Stimulated activated memory B cell treated with anti-CD40 and anti-IgM and Interleukin-4, amounts not matched to agents 10 μg/mL and 1 μg/mL and 100 μg/mL, for 72 hours (primary cell): ENCODE results near the gene NAALADL2.

Experiments
- ATAC-seq: fragments of 150-1000 bp; cut with Tn5 transposase; 2 replicates; pipeline ENCODE4 v1.10.0; 2021
- H3K27ac Mint-ChIP-seq: one replicate; pipeline ENCODE4 v1.8.0; 2022; ENCODE audit warnings: mild to moderate bottlenecking, mixed read lengths
- H3K27me3 Mint-ChIP-seq: one replicate; pipeline ENCODE4 v1.8.0; 2022; ENCODE audit warnings: mixed read lengths
- H3K36me3 Mint-ChIP-seq: one replicate; pipeline ENCODE4 v1.8.0; 2022; ENCODE audit warnings: mixed read lengths
- H3K4me1 Mint-ChIP-seq: one replicate; pipeline ENCODE4 v1.8.0; 2022; ENCODE audit warnings: mixed read lengths
- H3K4me3 Mint-ChIP-seq: one replicate; pipeline ENCODE4 v1.8.0; 2022; ENCODE audit warnings: mild to moderate bottlenecking, moderate library complexity, mixed read lengths
- H3K9me3 Mint-ChIP-seq: one replicate; pipeline ENCODE4 v1.8.0; 2022; ENCODE audit warnings: mixed read lengths

The NAALADL2 gene

GRCh38 chr3:175477651-175478224 lies 618.6 kb downstream of the NAALADL2 start:
- H3K27me3 Mint-ChIP-seq = no peaks in the 10 kb centered on the region
- no peak overlapping the region for H3K4me3 Mint-ChIP-seq
- H3K9me3 Mint-ChIP-seq = no peaks in the 10 kb centered on the region
- H3K36me3 Mint-ChIP-seq = no peaks in the 10 kb centered on the region
- H3K27ac Mint-ChIP-seq = no peak overlapping the region
- ATAC-seq = no peak
- H3K4me1 Mint-ChIP-seq = no peaks in the 10 kb centered on the region

GRCh38 chr3:175478301-175478700 lies 619.2 kb downstream of the NAALADL2 start:
- Mint-ChIP-seq H3K4me1 (no peaks in the 10 kb centered on the region), H3K27me3 (no peaks in the 10 kb centered on the region), H3K4me3 (no peak overlapping the region), H3K27ac (no peak overlapping the region), H3K9me3 (no peaks in the 10 kb centered on the region), H3K36me3 (no peaks in the 10 kb centered on the region)
- no peak for ATAC-seq

- H3K36me3 Mint-ChIP-seq = no peaks in the 10 kb centered on the region
- H3K27ac Mint-ChIP-seq = no peak overlapping the region
- no peak for ATAC-seq
- no peaks in the 10 kb centered on the region for H3K27me3 Mint-ChIP-seq
- H3K9me3 Mint-ChIP-seq = no peaks in the 10 kb centered on the region
- no peaks in the 10 kb centered on the region for H3K4me1 Mint-ChIP-seq
- H3K4me3 Mint-ChIP-seq = no peak overlapping the region
These were observed 620.0 kb downstream of the NAALADL2 start for GRCh38 chr3:175479175-175479574.

- H3K36me3 Mint-ChIP-seq = no peaks in the 10 kb centered on the region
- no peaks in the 10 kb centered on the region for H3K9me3 Mint-ChIP-seq
- ATAC-seq = no peak
- no peaks in the 10 kb centered on the region for H3K27me3 Mint-ChIP-seq
- H3K4me1 Mint-ChIP-seq = no peaks in the 10 kb centered on the region
- no peak overlapping the region for H3K27ac Mint-ChIP-seq
- H3K4me3 Mint-ChIP-seq = no peak overlapping the region
These were observed 620.7 kb downstream of the NAALADL2 start for GRCh38 chr3:175479800-175480199.

- H3K36me3 Mint-ChIP-seq = no peaks in the 10 kb centered on the region
- no peak overlapping the region for H3K4me3 Mint-ChIP-seq
- no peaks in the 10 kb centered on the region for H3K27me3 Mint-ChIP-seq
- no peak overlapping the region for H3K27ac Mint-ChIP-seq
- no peaks in the 10 kb centered on the region for H3K4me1 Mint-ChIP-seq
- no peak for ATAC-seq
- no peaks in the 10 kb centered on the region for H3K9me3 Mint-ChIP-seq
These were observed 625.5 kb downstream of the NAALADL2 start for GRCh38 chr3:175484666-175485065.

- Mint-ChIP-seq H3K27ac (no peak overlapping the region), H3K4me3 (no peak overlapping the region), H3K4me1 (no peaks in the 10 kb centered on the region), H3K27me3 (no peaks in the 10 kb centered on the region), H3K9me3 (no peaks in the 10 kb centered on the region), H3K36me3 (no peaks in the 10 kb centered on the region)
- ATAC-seq = no peak
These were observed 626.3 kb downstream of the NAALADL2 start for GRCh38 chr3:175485436-175485835.

GRCh38 chr3:175486255-175486654 lies 627.1 kb downstream of the NAALADL2 start:
- Mint-ChIP-seq H3K27ac (no peak overlapping the region), H3K9me3 (no peaks in the 10 kb centered on the region), H3K27me3 (no peaks in the 10 kb centered on the region), H3K4me3 (no peak overlapping the region), H3K36me3 (no peaks in the 10 kb centered on the region), H3K4me1 (no peaks in the 10 kb centered on the region)
- ATAC-seq = peak; percentile 16

- no peaks in the 10 kb centered on the region for H3K36me3 Mint-ChIP-seq
- H3K27ac Mint-ChIP-seq = no peak overlapping the region
- H3K27me3 Mint-ChIP-seq = no peaks in the 10 kb centered on the region
- H3K4me3 Mint-ChIP-seq = no peak overlapping the region
- no peak for ATAC-seq
- H3K9me3 Mint-ChIP-seq = no peaks in the 10 kb centered on the region
- H3K4me1 Mint-ChIP-seq = no peaks in the 10 kb centered on the region
These were observed 630.3 kb downstream of the NAALADL2 start for GRCh38 chr3:175489406-175489805.

- no peak overlapping the region for H3K4me3 Mint-ChIP-seq
- H3K9me3 Mint-ChIP-seq = peaks cover 3% of the 10 kb centered on the region
- ATAC-seq = no peak
- H3K4me1 Mint-ChIP-seq = no peaks in the 10 kb centered on the region
- H3K27me3 Mint-ChIP-seq = no peaks in the 10 kb centered on the region
- no peak overlapping the region for H3K27ac Mint-ChIP-seq
- no peaks in the 10 kb centered on the region for H3K36me3 Mint-ChIP-seq
These were observed 634.2 kb downstream of the NAALADL2 start for GRCh38 chr3:175493301-175493700.

- Mint-ChIP-seq H3K27ac (no peak overlapping the region), H3K36me3 (no peaks in the 10 kb centered on the region), H3K4me1 (no peaks in the 10 kb centered on the region), H3K9me3 (peaks cover 3% of the 10 kb centered on the region), H3K4me3 (no peak overlapping the region), H3K27me3 (no peaks in the 10 kb centered on the region)
- ATAC-seq = no peak
These were observed 636.2 kb downstream of the NAALADL2 start for GRCh38 chr3:175495331-175495730.

- Mint-ChIP-seq H3K4me1 (no peaks in the 10 kb centered on the region), H3K9me3 (peaks cover 9% of the 10 kb centered on the region), H3K36me3 (no peaks in the 10 kb centered on the region), H3K27ac (no peak overlapping the region), H3K27me3 (no peaks in the 10 kb centered on the region), H3K4me3 (no peak overlapping the region)
- ATAC-seq = no peak
These were observed 643.0 kb downstream of the NAALADL2 start for GRCh38 chr3:175502155-175502554.

GRCh38 chr3:175511219-175511785 lies 652.2 kb downstream of the NAALADL2 start:
- no peak for ATAC-seq
- Mint-ChIP-seq H3K9me3 (peaks cover 9% of the 10 kb centered on the region), H3K27me3 (no peaks in the 10 kb centered on the region), H3K27ac (no peak overlapping the region), H3K36me3 (no peaks in the 10 kb centered on the region), H3K4me3 (no peak overlapping the region), H3K4me1 (no peaks in the 10 kb centered on the region)

GRCh38 chr3:175512700-175513099 lies 653.6 kb downstream of the NAALADL2 start:
- Mint-ChIP-seq H3K27me3 (no peaks in the 10 kb centered on the region), H3K27ac (no peak overlapping the region), H3K4me3 (no peak overlapping the region), H3K4me1 (no peaks in the 10 kb centered on the region), H3K36me3 (no peaks in the 10 kb centered on the region), H3K9me3 (peaks cover 4% of the 10 kb centered on the region)
- no peak for ATAC-seq

GRCh38 chr3:175518459-175518858 lies 659.3 kb downstream of the NAALADL2 start:
- ATAC-seq = peak; percentile 65
- no peaks in the 10 kb centered on the region for H3K27me3 Mint-ChIP-seq
- no peaks in the 10 kb centered on the region for H3K9me3 Mint-ChIP-seq
- no peak overlapping the region for H3K4me3 Mint-ChIP-seq
- H3K36me3 Mint-ChIP-seq = no peaks in the 10 kb centered on the region
- H3K4me1 Mint-ChIP-seq = no peaks in the 10 kb centered on the region
- no peak overlapping the region for H3K27ac Mint-ChIP-seq

GRCh38 chr3:175521406-175521805 lies 662.3 kb downstream of the NAALADL2 start:
- Mint-ChIP-seq H3K27me3 (no peaks in the 10 kb centered on the region), H3K36me3 (no peaks in the 10 kb centered on the region), H3K4me1 (no peaks in the 10 kb centered on the region), H3K27ac (no peak overlapping the region), H3K4me3 (no peak overlapping the region), H3K9me3 (no peaks in the 10 kb centered on the region)
- no peak for ATAC-seq

- ATAC-seq = no peak
- Mint-ChIP-seq H3K4me3 (no peak overlapping the region), H3K27me3 (no peaks in the 10 kb centered on the region), H3K27ac (no peak overlapping the region), H3K4me1 (no peaks in the 10 kb centered on the region), H3K9me3 (peaks cover 3% of the 10 kb centered on the region), H3K36me3 (no peaks in the 10 kb centered on the region)
These were observed 667.1 kb downstream of the NAALADL2 start for GRCh38 chr3:175526191-175526590.
